ENCODE data around the gene TLR1. TPM values are rescaled to one million over a fixed set of nuclear protein-coding genes. Genes with fewer than 3 reads are reported as not detected.
A peak's percentile ranks its signal among the peaks of the same experiment; 100 is the strongest.

TLR1 gene
- total RNA-seq, 1 donor from 2014 or later: 3.1 TPM

- no peak for TF ChIP-seq CTCF (IDR thresholded peaks at IDR 0.05; ENCODE audit: unreplicated experiment)
Measured at GRCh38 chr4:38834570-38834969, 30.0 kb upstream of the TLR1 start.

GRCh38 chr4:38832624-38833528 is 28.3 kb upstream of the TLR1 start:
- peaks cover 2% of the 10 kb centered on the region for H3K36me3 Mint-ChIP-seq (ENCODE audit: insufficient read depth)
- peak; percentile 20 for TF ChIP-seq CTCF (IDR thresholded peaks at IDR 0.05; ENCODE audit: unreplicated experiment)
- H3K27me3 Mint-ChIP-seq: no peaks in the 10 kb centered on the region
- peaks cover 3% of the 10 kb centered on the region for H3K4me1 Mint-ChIP-seq (ENCODE audit: low read depth)
- peak overlapping the region; percentile 54 for H3K27ac Mint-ChIP-seq
- peaks cover 28% of the 10 kb centered on the region for H3K9me3 Mint-ChIP-seq (ENCODE audit: low read depth)
- no peak overlapping the region for H3K4me3 Mint-ChIP-seq (ENCODE audit: low read depth)
- DNase-seq (ENCODE audit: low spot score, unreplicated experiment): no peak

More at GRCh38 chr4:38834570-38834969, 30.0 kb upstream of the TLR1 start:
- H3K4me1 Mint-ChIP-seq (ENCODE audit: low read depth): peaks cover 3% of the 10 kb centered on the region
- H3K27ac Mint-ChIP-seq: no peak overlapping the region
- H3K36me3 Mint-ChIP-seq (ENCODE audit: insufficient read depth): peaks cover 2% of the 10 kb centered on the region
- H3K4me3 Mint-ChIP-seq (ENCODE audit: low read depth): no peak overlapping the region
- DNase-seq (ENCODE audit: low spot score, unreplicated experiment): no peak
- H3K9me3 Mint-ChIP-seq (ENCODE audit: low read depth): peaks cover 28% of the 10 kb centered on the region
- no peaks in the 10 kb centered on the region for H3K27me3 Mint-ChIP-seq

GRCh38 chr4:38832206-38832605 is 27.6 kb upstream of the TLR1 start:
- Mint-ChIP-seq H3K36me3 (ENCODE audit: insufficient read depth) (peaks cover 2% of the 10 kb centered on the region), H3K4me3 (ENCODE audit: low read depth) (no peak overlapping the region)

GRCh38 chr4:38831653-38832052 is 27.1 kb upstream of the TLR1 start:
- H3K27ac Mint-ChIP-seq: no peak overlapping the region
- TF ChIP-seq CTCF (IDR thresholded peaks at IDR 0.05; ENCODE audit: unreplicated experiment): no peak
- peaks cover 2% of the 10 kb centered on the region for H3K36me3 Mint-ChIP-seq (ENCODE audit: insufficient read depth)
- DNase-seq (ENCODE audit: low spot score, unreplicated experiment): no peak
- no peak overlapping the region for H3K4me3 Mint-ChIP-seq (ENCODE audit: low read depth)
- peaks cover 21% of the 10 kb centered on the region for H3K9me3 Mint-ChIP-seq (ENCODE audit: low read depth)
- no peaks in the 10 kb centered on the region for H3K27me3 Mint-ChIP-seq
- peaks cover 3% of the 10 kb centered on the region for H3K4me1 Mint-ChIP-seq (ENCODE audit: low read depth)

More at GRCh38 chr4:38832206-38832605, 27.6 kb upstream of the TLR1 start:
- Mint-ChIP-seq H3K27ac (no peak overlapping the region), H3K4me1 (ENCODE audit: low read depth) (peaks cover 3% of the 10 kb centered on the region), H3K27me3 (no peaks in the 10 kb centered on the region), H3K9me3 (ENCODE audit: low read depth) (peaks cover 23% of the 10 kb centered on the region)
- no peak for TF ChIP-seq CTCF (IDR thresholded peaks at IDR 0.05; ENCODE audit: unreplicated experiment)
- no peak for DNase-seq (ENCODE audit: low spot score, unreplicated experiment)

GRCh38 chr4:38829237-38829636 is 24.6 kb upstream of the TLR1 start:
- H3K27me3 Mint-ChIP-seq: no peaks in the 10 kb centered on the region
- TF ChIP-seq CTCF (IDR thresholded peaks at IDR 0.05; ENCODE audit: unreplicated experiment): no peak
- peaks cover 6% of the 10 kb centered on the region for H3K9me3 Mint-ChIP-seq (ENCODE audit: low read depth)
- H3K4me3 Mint-ChIP-seq (ENCODE audit: low read depth): no peak overlapping the region
- H3K27ac Mint-ChIP-seq: no peak overlapping the region
- no peak for DNase-seq (ENCODE audit: low spot score, unreplicated experiment)
- H3K4me1 Mint-ChIP-seq (ENCODE audit: low read depth): peaks cover 3% of the 10 kb centered on the region
- H3K36me3 Mint-ChIP-seq (ENCODE audit: insufficient read depth): no peaks in the 10 kb centered on the region

Data from progenitor cell of endocrine pancreas (in vitro differentiated cells).